LNCaP clone FGC (cell line): ENCODE data around the gene ADAR.
A peak's percentile ranks its signal among the peaks of the same experiment; 100 is the strongest.

Source experiments
- DNase-seq: peaks from one replicate; pipeline ENCODE4 v3.0.0-alpha.2; 2011; ENCODE audit warnings: low read depth
- H3K4me3 ChIP-seq: 2 replicates; pipeline ENCODE4 v1.5.1; 2011; ENCODE audit warnings: mild to moderate bottlenecking, low read depth, low read length, control low read depth
- CTCF ChIP-seq: IDR thresholded peaks from 2 replicates; pipeline ENCODE4 v1.5.1; 2012; ENCODE audit warnings: mild to moderate bottlenecking; ENCODE audit not compliant: control insufficient read depth, insufficient read depth; ENCODE audit errors: extremely low read depth

ADAR gene

DNA sequence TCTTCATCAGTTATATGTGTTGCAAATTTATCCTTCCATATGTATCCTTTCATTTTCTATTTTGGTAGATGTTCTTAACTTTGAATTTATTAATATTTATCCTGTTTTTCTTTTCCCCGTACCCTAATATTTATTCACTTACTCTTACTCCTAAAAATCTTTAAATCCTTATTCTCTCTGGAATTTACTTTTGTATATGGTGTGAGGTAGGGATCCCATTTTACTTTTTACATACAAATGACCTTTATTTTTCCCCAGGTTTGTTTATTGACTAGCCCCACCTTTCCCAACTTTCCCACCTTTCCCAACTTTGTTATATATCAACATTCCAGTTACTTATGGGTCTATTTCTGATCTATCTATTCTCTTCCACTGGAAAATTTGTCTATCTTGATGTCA lies 21.7 kb upstream of the ADAR start:
- no peak for TF ChIP-seq CTCF
- no peak overlapping the region for H3K4me3 ChIP-seq
- DNase-seq = no peak

GRCh38 chr1:154629061-154629674 lies 21.2 kb upstream of the ADAR start:
- no peak for TF ChIP-seq CTCF
- no peak overlapping the region for H3K4me3 ChIP-seq
- DNase-seq = no peak

DNA sequence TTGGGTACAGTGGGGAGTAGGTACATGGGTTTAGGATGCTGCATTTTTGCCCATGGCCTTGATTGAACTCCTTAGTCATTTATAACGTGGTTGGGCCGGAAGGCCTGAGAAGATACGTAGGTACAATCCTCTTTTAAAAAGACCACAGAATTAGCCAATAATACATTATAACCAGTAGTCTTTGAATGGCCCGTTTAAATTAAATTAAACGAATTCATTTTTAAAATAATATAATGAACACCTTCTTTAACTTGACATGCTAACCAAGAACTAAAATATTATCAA lies 20.1 kb upstream of the ADAR start:
- peak overlapping the region; percentile 91 for H3K4me3 ChIP-seq
- no peak for DNase-seq
- no peak for TF ChIP-seq CTCF

GRCh38 chr1:154627257-154628120 lies 19.5 kb upstream of the ADAR start:
- no peak for TF ChIP-seq CTCF
- H3K4me3 ChIP-seq = peak overlapping the region; percentile 91
- peak; percentile 70 for DNase-seq

GRCh38 chr1:154626456-154627256 lies 18.7 kb upstream of the ADAR start:
- no peak for DNase-seq
- H3K4me3 ChIP-seq = peak overlapping the region; percentile 91
- TF ChIP-seq CTCF = no peak

DNA sequence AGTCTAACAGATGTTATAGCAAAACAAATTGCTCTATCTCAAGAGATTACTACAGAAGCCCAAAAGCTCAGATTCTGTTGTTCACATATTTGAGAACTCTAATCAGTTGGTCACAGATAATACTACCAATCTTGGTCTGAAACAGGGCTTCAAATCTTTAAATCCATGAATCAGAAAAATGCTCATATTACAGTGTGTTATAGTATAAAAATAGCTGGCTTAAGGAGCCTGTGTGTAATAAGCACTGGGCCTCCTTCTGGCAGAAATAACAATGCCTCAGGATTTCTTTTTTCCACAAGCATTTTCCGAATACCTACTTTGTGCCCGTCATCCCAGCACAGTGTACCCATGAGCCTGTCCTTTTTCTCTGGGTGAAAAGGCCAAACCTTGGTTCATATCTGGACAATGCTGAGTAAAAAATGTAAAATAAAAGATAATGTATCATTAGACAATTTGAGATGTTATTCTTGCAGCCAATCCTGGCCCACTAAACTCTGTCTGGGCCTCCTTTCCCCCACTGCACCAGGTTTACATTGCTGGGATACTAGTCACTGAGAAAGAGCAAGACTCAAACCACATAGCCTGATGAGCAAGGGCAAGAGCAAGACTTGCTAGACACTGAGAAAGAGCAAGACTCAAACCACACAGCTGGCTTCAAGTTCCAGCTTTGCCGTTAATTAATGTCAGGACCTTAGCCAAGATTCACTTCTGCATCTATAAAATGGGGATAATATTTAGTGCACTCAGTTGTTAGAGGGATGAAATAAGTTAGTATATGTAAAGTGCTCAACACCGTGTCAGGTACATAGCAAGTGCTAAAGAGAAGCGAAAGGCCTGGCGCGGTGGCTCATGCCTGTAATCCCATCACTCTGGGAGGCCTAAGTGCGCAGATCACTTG lies 17.0 kb upstream of the ADAR start:
- DNase-seq = no peak
- TF ChIP-seq CTCF = no peak
- no peak overlapping the region for H3K4me3 ChIP-seq
